GM21576 (cell line): ENCODE results near the gene C1QTNF12.
A peak's percentile ranks its signal among the peaks of the same experiment; 100 is the strongest.

ENCODE experiments used
- ATAC-seq: cut with Tn5 transposase; IDR thresholded peaks from one replicate; pipeline ENCODE4 v1.9.1; 2021; ENCODE audit warnings: mild to moderate bottlenecking, moderate library complexity; ENCODE audit not compliant: unreplicated experiment

Gene C1QTNF12

DNA sequence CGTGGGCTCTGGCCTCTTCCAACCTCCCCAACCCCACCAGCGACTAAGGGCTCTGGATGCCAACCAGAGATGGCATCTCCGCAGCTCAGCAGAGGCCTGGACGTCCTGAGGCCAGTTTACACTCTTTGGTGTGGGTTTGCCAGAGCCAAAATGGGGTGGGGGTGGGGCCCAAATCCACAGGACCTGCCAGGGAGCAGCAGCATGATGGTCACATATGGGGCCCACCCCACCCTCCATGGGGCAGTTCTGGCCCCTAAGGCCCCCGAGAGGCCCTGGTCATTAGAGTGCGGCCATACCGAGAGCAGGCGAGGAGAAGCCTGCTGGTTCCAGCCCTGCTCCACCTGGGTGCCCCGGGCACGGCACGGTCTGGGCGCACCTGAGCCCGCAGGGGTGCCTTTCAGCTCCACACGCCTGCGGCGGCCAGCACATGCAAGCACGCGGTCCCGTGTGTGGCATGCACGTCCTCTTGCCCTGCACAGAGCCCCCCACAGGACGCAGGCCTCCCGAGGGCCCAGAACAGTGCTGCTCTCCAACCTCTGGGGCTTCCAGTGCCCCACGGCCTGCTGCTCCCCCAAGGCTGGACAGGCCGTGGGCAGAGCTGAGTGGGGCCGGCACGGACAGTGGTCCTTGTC lies 4.8 kb downstream of the C1QTNF12 start:
- no peak for ATAC-seq

DNA sequence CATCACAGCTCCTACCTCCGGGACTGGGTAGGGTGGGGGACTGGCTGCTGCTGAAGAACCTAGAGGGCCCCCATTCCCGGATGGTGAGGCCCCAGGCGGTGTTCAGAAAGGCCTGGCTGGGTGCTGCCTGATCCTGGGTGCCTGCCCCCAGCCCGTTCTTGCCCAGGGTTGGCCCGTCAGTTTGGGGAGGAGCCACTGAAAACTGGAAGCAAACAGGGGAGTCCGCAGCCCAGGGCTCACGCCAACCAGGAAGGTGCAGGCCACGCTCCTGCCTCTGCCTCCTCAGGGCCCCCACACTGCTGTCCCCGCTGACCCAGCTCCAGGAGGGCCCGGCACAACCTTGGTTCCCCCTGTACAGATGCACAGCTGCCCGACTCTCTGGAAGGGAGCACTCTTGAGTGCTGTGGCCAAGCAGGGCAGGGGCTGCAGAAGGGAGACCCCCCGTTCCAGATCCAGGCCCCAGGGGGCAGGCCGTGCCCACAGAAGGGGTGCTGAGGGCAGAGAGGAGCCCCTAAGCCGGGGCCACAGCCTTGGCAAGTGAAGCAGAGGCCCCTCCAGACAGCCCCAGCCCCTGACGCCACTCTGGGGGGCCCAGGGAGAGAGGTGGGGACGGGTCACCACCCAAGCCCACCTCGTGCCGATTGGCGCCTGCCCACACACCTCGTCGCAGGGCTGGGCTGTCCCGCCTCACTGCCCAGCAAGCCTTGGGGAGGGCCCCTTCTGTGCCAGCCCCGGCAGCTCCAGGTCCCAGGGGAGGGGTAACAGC lies 5.5 kb downstream of the C1QTNF12 start:
- no peak for ATAC-seq

DNA sequence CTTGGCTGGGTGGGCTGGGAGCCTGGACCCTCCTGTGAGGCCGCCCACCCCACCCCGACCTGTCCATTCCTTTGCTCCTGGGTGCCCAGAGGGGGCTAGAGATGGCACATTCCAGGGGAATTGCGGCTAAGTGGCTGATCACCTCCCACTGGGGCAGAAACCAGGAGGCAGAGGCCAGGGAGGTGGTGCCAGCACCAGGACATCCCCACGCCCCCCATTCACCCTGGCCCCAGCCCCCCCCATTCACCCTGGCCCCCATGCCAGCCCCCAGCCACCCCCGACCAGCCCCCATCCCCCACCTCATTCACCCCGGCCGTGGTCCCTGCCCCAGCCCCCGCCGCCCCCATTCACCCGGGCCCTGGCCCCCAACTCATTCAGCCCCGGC lies 6.2 kb downstream of the C1QTNF12 start:
- ATAC-seq, result no peak

DNA sequence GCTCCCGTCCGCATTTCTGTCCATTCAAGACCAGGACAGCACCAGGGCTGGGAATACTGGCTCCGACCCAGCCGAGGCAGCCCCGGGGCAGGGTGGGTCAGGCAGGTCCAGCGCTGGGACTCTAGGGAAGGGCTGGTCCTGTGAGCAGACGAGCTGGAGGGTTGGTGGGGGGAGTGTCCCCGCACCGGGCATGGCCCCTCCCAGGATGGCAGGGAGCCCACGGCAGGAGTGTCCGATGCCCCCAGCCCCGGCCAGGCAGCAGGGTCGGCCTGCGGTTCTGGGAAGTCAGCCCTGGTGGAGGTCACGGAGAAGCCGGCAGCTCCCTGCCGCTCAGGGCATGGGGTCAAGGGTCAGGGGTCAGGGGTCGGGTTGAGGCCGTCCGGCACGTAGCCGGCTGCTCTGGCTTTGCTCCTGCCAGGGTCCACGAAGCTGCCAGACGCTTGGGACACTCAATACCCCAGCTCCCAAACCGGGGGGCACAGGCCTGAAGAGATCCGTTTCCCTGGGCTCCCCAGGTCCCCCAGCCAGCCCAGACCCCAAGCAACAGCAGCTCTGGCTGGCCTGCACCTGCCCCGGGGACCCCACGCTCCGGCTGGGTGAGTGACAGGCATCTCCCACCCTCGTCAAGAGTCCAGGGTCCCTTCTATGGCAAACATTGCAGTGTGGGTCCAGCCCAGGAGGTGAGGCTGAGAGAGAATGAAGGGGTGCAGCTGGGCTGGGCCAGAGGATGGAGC lies 6.7 kb downstream of the C1QTNF12 start:
- ATAC-seq, result no peak

DNA sequence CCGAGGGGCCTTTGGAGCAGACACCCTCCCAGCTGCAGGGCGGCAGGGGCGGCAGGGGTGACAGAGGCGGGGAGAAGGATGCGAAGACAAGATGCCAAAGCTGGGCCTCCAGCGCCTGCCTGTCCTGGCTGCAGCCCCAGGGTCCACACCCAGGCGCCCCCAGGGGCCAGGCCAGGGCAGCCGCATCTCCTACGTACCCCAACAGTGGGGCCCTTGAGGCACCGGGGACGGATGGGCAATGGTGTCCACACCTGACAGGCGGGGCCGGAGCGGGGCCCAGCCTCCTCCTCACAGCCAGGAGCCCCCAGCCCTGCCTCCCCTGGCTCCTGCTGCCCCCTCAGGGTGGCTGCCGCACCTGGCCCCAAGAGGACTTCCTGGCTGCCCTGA lies 7.3 kb downstream of the C1QTNF12 start:
- no peak for ATAC-seq

DNA sequence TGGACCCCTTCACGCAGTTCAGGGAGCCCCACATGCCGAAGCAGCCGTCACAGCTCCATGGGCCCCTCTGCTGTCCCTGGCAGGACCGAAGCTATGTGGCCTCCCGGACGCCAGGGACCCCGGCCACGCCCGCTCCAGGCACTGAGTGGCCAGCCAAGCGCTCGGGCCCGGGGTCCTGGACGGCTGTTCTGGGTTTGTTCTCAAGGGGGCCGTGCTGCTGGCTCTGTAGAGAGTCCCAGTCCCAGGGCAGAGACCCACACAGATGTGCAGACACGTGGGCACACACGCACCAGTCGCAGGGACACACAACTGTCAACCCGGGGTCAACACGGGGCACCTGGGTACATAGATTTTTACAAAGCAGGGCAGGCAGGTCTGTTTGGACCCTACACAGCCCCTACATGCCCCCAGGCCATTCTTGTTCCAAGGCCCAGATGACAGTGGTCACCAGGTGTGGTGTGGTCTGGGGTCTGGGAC lies 7.8 kb downstream of the C1QTNF12 start:
- ATAC-seq, result no peak

DNA sequence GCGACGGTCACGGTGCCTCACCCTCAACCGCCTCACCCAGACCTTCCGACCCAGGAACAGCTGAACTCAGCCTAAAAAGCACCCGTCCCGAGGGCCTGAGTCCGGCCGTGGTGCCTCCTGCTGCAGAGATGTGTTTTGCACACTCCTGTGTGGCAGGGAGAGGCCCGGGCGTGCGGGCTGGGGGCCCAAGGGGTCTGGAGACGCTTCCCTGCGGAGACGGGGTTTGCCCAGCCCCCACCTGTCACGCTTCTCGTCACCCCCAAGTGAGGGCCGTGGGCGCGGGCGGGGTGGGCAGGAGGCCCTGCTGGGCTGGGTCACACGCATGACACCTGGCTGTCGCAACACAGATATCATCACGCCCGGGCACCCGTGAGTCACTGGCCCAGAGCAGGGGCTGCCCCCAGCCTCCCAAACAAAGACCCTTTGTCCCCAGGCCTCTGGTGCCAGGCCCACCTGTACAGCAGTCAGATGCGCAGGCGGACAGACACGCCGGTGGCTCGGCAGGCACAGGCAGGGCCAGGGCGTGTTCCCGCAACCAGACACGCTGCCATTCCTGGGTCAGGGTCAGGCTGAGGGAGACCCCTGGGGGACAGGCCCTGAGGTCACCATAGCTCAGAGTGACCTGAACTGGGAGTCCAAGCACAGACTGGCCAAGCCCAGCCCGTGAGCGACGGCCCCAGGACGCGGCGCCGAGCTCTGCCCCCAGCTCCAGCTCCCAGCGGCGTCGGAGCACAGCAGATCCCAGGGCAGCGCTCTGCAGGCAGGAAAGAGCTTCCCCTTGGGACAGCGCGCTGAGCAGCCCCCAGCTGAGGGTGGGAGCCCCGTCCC lies 8.4 kb downstream of the C1QTNF12 start:
- ATAC-seq, result no peak

DNA sequence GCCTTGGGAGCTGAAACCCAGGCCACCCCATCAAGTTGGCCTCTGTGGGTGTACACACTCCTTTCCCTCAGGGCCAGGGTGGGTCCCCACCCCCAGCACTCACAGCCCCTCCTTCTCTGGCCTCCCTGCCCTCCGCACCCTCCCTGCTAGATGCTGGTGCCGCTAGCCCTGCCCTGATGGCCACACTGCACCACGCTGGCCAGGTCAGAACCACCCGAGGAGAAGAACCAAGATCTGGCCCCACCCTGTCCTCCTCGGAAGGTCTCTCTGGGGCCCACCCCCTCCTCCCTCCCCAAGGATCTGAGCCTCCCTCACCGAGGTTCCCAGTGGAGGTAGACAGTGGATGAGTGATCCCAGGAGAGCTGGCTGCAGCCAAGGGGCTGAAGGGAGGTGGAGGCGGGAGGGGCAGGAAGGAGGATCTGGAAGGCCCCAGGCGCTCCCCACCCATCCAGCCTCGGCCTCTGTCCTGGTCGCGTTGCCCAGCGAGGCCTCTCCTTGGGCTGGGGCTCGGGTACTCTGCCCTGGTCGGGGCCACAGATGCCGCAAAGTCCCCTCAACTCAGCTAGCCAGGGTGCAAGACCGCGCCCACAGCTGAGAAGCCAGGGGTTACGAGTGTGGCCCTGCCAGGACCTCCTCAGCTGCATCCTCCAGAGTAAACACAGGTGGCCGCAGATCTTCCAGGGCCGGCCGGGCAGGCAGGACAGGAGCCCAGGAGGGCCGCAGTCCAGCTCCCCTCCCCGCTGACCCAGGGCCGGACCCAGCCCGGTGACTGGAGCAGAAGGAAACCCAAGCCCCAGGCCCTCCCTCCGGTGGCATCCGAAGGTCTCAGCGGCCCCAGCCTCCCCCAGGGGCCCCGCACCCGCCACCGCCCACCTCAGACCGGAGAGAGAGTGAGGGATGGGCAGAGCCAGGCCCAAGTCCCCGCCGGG lies 9.3 kb downstream of the C1QTNF12 start:
- no peak for ATAC-seq

DNA sequence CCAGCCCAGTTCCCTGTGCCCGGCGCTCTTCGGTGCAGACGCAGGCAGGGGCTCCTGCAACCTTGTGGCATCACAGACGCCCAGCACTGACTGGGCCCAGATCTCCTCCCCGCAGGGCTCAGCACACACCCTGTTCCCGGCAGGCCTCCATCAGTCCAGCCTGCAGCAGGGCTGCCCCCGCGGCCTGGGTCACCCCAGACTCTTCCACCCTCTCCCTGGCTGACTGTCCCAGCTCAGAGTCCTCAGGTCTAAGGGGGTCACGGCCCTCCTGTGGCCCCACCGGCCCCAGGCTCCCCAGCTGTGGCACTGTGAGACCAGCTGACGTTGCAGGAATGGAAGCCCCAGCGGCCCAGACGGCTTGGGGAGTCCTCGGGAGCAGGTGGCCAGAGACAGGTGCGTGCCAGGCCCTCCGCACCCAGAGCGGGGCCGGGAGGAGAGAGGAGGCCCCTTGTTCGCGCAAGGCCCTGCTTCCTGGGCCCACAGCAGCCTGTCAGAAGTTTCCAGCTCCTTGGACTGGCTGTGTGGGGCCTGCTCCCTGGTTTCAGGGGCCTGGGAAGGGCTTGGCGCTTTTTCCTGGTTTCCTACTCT lies 10.3 kb downstream of the C1QTNF12 start:
- ATAC-seq, result no peak

DNA sequence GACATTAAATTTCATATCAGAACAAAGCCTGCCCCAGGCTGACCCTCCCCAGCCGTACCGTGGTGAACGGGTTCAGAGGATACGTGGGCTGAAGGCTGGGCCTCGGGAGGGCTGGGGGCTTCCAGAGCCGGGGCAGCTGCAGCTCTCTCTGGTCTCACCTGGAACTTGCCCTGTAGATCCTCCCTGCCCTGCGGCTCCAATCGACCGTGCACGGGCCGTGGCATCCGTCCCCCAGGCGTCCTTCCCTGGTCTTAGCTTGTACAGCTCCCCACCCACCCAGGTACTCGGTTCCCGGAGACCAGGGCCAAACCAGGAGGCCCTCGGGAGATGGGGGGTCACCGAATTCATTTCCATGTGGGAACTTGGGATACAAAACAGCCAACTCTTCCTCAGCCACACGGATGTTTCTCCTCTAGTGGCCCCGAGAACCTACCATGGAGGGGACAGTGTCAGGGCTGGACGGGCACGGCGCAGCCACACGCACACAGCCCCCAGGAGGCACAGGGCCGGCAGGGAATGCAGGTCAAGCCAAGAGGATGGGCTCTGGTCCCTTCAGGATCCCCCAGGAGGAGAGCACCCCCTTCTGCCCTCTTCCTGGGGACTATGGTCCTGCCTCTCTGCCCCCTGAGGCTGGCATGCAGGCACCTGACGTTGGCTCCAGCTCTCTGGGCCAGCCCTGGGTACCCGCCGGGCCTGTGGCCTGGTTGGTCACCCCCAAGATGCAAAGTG lies 11.3 kb downstream of the C1QTNF12 start:
- ATAC-seq, result no peak

DNA sequence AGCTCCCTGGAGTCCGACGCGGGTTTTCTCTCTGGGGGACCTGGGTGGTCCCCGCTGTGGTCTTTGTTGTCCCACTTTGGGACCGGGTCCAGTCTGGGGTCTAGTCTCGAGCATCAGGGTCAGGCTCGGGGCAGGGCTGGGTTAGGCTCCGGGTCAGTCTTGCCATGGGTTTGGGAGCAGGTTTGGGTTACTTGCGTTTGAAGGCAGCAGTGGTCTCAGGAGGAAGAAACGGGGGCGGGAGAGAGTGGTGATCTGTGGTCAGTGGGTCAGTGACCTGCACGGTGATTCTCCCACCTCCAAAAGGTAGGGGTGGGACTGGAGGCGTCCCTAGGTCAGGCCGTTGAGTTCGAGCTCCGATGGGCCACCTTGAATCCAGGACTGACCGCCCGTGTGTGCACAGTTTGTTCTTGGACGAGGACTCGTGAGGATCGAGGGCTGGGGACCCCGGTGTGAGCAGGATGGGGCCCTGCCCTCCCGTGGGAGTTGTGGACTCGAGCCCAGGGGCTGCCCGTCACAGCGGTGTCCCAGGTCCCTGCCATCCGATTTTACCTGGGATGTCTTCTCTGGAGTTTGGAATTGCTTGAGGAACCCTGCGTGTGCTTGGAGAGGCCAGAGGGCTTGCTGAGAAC lies 12.2 kb downstream of the C1QTNF12 start:
- ATAC-seq, result no peak

DNA sequence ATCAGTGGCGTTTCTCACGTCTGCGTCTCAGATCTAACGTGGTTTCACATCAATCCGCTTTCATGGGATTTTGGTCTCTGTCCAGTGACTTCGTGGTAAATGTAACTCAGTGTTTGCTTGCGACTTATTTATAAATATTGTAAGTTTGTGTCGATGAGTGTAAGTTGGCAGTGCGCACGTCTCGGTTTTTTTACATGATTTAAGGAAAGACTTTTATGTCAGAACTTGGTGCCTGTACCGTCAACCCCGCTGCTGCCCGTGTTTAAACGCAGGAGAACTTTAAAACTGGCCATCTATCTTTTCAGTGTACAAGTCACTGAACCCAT lies 13.0 kb downstream of the C1QTNF12 start:
- no peak for ATAC-seq

DNA sequence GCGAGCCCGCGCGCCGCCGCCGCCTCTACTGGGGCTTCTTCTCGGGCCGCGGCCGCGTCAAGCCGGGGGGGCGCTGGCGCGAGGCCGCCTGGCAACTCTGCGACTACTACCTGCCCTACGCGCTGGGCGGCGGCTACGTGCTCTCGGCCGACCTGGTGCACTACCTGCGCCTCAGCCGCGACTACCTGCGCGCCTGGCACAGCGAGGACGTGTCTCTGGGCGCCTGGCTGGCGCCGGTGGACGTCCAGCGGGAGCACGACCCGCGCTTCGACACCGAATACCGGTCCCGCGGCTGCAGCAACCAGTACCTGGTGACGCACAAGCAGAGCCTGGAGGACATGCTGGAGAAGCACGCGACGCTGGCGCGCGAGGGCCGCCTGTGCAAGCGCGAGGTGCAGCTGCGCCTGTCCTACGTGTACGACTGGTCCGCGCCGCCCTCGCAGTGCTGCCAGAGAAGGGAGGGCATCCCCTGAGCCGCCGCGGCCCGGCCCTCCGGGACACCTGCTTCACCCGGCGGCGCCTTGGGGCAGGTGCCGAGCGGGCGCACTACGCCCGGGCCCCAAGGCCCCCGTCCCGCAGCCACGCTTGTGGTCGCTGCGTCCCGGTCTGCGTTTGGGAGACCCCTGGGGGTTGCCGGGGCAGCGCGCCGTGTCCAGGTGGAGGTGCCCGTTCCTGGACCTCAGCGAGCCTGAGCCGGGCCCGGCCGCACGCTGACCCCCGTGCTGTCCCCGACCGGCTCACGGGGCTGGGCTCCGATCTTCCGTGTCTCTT lies 13.5 kb downstream of the C1QTNF12 start:
- ATAC-seq, result no peak

DNA sequence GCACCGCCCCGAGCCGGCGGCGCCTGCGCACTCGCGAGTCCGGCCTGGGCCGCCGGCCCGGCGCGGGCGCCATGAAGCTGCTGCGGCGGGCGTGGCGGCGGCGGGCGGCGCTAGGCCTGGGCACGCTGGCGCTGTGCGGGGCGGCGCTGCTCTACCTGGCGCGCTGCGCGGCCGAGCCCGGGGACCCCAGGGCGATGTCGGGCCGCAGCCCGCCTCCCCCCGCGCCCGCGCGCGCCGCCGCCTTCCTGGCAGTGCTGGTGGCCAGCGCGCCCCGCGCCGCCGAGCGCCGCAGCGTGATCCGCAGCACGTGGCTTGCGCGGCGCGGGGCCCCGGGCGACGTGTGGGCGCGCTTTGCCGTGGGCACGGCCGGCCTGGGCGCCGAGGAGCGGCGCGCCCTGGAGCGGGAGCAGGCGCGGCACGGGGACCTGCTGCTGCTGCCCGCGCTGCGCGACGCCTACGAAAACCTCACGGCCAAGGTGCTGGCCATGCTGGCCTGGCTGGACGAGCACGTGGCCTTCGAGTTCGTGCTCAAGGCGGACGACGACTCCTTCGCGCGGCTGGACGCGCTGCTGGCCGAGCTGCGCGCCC lies 14.2 kb downstream of the C1QTNF12 start, which contains the start of gene B3GALT6:
B3GALT6 (plus strand) TSS at position 30 of the 588 bp plus-strand sequence; CDS start at position 72, 42 bp downstream.
- no peak for ATAC-seq

DNA sequence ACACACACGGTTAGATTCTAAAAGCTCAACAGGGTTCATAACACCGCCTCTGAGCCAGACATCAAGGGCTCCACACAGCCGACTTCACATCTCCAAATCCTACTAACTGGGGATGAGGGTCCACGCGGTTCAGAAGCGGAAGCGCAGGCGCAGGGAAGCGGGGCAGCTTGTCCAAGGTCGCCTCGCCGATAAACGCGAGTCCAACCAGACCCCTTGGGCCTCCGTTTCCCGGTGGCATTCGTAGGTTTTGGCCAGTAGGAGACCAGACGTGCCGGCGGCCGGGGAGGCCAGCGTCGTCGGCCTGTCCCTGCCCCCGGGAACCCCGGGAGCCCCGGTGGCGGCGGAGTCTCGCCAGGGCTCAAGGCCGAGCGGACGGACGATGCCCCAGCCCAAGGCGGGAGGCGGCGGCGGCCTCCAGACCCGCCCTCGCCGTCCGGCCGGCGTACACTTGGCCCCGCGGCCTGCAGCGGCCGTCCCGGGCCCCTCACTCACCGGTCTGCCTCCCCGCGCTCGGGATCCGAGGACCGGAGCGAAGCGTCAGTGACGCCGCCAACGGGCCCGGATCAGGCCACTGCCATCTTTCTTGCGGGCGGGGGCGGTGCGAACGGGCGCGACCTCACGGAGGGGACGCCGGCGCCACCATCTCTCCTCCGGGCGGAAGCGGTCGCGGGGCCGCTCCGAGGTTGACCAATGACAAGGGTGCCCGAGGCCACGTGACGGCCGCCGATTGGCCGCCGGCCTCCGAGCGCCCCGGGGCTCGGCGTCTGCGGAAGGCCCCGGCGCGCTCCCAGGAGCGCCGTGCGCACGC lies 14.9 kb downstream of the C1QTNF12 start, which contains the start of gene SDF4:
SDF4 (minus strand) TSS at position 602 of the 808 bp plus-strand sequence. CDS start 3,229 bp downstream, outside the sequence.
- peak; percentile 82 for ATAC-seq

DNA sequence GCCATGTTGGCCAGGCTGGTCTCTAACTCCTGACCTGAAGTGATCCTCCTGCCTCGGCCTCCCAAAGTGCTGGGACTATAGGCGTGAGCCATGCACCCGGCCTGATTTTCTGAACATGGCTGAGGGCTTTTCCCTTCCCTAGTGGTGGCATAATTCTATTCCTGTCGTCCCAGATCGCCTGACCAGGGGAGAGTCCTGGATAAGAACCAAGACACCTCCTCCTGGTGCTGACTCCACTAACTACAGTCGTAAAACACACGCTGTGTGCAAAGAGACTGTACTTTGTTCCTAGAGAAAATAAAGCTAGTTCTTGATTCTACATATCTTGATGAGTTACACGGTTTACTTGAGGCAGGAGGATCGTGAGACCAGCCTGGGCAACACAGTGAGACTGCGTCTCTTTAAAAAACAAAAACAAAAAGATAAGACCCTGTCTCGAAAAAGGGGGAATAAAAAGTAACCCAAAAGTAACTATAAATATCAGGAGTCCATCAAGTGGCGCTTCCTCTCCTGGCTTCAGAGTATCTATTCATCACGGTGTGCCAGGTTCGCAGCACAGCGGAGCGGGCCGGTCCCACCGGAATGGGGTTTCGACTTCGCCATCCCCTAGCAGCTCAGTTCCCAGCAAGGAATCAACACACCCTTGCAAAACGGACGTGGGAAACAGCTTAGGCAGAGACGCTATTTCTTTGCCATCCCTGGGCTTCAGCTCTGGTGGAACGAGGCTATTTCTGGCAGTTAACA lies 15.7 kb downstream of the C1QTNF12 start:
- ATAC-seq, result no peak
